Measurements from ENCODE around the gene CAPN5. TPM values are rescaled to one million over a fixed set of nuclear protein-coding genes. Genes with fewer than 3 reads are reported as not detected.

CAPN5 gene
- total and polyA plus RNA-seq, 10 of the 15 experiments (the other 5 are each of a cell fraction or from before 2014, with no cell fraction given): 0.02 to 0.33 (median 0.07) TPM; not detected in 3

DNA sequence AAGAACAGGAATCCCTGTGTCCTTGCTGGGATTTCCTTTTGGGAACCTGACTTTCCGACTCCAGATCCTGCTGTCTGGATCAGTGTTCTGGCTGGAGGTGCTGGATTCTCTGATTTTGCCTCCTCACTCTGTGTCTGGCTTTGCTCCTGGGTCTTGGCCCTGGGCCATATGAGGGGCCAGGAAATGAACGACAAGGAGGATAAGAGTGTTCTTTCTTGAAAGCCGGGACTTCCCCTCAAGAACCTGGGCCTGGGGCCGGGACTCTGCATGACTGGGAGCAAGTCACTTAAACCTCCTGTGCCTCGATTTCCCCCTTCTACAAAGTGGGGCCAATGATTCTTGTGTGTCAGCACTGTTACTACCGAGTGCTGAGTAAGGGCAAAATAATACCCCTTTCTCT, 58.4 kb downstream of the CAPN5 start:
- no peak for FAIRE-seq
- 0% methylated on average over 6 of the region's 6 CpGs for WGBS (ENCODE audit: insufficient coverage, insufficient replicate concordance, low lambda C conversion rate, missing lambda C conversion rate)
- TF ChIP-seq, protein P1, sequence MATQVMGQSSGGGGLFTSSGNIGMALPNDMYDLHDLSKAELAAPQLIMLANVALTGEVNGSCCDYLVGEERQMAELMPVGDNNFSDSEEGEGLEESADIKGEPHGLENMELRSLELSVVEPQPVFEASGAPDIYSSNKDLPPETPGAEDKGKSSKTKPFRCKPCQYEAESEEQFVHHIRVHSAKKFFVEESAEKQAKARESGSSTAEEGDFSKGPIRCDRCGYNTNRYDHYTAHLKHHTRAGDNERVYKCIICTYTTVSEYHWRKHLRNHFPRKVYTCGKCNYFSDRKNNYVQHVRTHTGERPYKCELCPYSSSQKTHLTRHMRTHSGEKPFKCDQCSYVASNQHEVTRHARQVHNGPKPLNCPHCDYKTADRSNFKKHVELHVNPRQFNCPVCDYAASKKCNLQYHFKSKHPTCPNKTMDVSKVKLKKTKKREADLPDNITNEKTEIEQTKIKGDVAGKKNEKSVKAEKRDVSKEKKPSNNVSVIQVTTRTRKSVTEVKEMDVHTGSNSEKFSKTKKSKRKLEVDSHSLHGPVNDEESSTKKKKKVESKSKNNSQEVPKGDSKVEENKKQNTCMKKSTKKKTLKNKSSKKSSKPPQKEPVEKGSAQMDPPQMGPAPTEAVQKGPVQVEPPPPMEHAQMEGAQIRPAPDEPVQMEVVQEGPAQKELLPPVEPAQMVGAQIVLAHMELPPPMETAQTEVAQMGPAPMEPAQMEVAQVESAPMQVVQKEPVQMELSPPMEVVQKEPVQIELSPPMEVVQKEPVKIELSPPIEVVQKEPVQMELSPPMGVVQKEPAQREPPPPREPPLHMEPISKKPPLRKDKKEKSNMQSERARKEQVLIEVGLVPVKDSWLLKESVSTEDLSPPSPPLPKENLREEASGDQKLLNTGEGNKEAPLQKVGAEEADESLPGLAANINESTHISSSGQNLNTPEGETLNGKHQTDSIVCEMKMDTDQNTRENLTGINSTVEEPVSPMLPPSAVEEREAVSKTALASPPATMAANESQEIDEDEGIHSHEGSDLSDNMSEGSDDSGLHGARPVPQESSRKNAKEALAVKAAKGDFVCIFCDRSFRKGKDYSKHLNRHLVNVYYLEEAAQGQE (IDR thresholded peaks at IDR 0.05; ENCODE audit: low read depth, low read length): no peak
- TF ChIP-seq CTCF (IDR thresholded peaks at IDR 0.05 in 2 of 3, conservative IDR thresholded peaks at IDR 0.05 in 1 of 3; ENCODE audit: control insufficient read depth in 2 of 3, extremely low read depth in 1 of 3, insufficient read depth in 1 of 3, low read depth in 3 of 3, low read length in 3 of 3) (no peak), TAF1 (IDR thresholded peaks at IDR 0.05; ENCODE audit: borderline replicate concordance, low read depth, low read length) (no peak), ZNF24 (IDR thresholded peaks at IDR 0.05) (no peak), TBL1XR1 (IDR thresholded peaks at IDR 0.05; ENCODE audit: low read depth, low read length) (no peak), CBX5 (IDR thresholded peaks at IDR 0.05; ENCODE audit: low read depth) (no peak), PBX3 (IDR thresholded peaks at IDR 0.05; ENCODE audit: insufficient replicate concordance, low read depth, low read length) (no peak), IKZF1 (conservative IDR thresholded peaks at IDR 0.05) (no peak), ZSCAN29 (IDR thresholded peaks at IDR 0.05) (no peak)
- TF ChIP-seq, protein P2, sequence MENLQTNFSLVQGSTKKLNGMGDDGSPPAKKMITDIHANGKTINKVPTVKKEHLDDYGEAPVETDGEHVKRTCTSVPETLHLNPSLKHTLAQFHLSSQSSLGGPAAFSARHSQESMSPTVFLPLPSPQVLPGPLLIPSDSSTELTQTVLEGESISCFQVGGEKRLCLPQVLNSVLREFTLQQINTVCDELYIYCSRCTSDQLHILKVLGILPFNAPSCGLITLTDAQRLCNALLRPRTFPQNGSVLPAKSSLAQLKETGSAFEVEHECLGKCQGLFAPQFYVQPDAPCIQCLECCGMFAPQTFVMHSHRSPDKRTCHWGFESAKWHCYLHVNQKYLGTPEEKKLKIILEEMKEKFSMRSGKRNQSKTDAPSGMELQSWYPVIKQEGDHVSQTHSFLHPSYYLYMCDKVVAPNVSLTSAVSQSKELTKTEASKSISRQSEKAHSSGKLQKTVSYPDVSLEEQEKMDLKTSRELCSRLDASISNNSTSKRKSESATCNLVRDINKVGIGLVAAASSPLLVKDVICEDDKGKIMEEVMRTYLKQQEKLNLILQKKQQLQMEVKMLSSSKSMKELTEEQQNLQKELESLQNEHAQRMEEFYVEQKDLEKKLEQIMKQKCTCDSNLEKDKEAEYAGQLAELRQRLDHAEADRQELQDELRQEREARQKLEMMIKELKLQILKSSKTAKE (IDR thresholded peaks at IDR 0.05; ENCODE audit: low read depth, poor library complexity, severe bottlenecking): no peak

More for the DNA sequence above, 58.4 kb downstream of the CAPN5 start:
- intact Hi-C loops (cut with micrococcal nuclease; ENCODE audit: unreplicated experiment) (loop anchor here (5.0 kb wide), 1 partner anchor 422 kb away; no protein-coding TSS in a partner anchor), in situ Hi-C loops (cut with MboI) (no loop called here)
- H3K79me2 ChIP-seq (ENCODE audit: control insufficient read depth, insufficient read depth, low read length): no peaks in the 10 kb centered on the region
- ChIA-PET SMC1A (ENCODE audit: uncharacterized antibody, unreplicated experiment) (no interaction called here), POLR2A (no interaction called here), RAD21 (ENCODE audit: unreplicated experiment) (no interaction called here), CTCF (interaction anchor here (0.9 kb wide), 1 partner anchor 423 kb away, joined by 3 read pairs; no protein-coding TSS in a partner anchor)
- ATAC-seq: no peak
- H3K27ac ChIP-seq (ENCODE audit: control insufficient read depth, insufficient read depth): no peak overlapping the region
- H4K20me1 ChIP-seq (ENCODE audit: control insufficient read depth, insufficient read depth): no peaks in the 10 kb centered on the region
- H3K27me3 ChIP-seq (replicated peaks in 1 of 2; ENCODE audit: control insufficient read depth in 2 of 2, insufficient read depth in 2 of 2, low read length in 1 of 2): peaks cover 0 to 3% of the 10 kb centered on the region in 2 experiments; a peak in 2 of 4 replicates
- no TSS peak for BruUV-seq (replicated peaks)
- no peaks in the 10 kb centered on the region for H3K9me3 ChIP-seq (replicated peaks; ENCODE audit: control insufficient read depth, insufficient read depth, low read length)
- DNase-seq (ENCODE audit: low read depth, low spot score): no peak
- no peak overlapping the region for H3K4me3 ChIP-seq
- 0 out of 2 replicates have a peak, but pooled peaks cover 3% of the 10 kb centered on the region for H3K4me1 ChIP-seq (ENCODE audit: control insufficient read depth, insufficient read depth, low read length)
- no peaks in the 10 kb centered on the region for H3K36me3 ChIP-seq (ENCODE audit: control insufficient read depth in 2 of 2, insufficient read depth in 2 of 2, low read length in 1 of 2)
- no peak overlapping the region for H2AFZ ChIP-seq (ENCODE audit: control insufficient read depth, low read depth, low read length)
- H3K9ac ChIP-seq (ENCODE audit: control insufficient read depth, insufficient read depth, low read length): no peak overlapping the region
- no peak overlapping the region for H3K4me2 ChIP-seq (ENCODE audit: control insufficient read depth, insufficient read depth)
